ENCODE results near the gene HES5. TPM values are rescaled to one million over a fixed set of nuclear protein-coding genes. Genes with fewer than 3 reads are reported as not detected.

Gene HES5
- total RNA-seq, 1 experiment from 2014 or later: 0.84 TPM

DNA sequence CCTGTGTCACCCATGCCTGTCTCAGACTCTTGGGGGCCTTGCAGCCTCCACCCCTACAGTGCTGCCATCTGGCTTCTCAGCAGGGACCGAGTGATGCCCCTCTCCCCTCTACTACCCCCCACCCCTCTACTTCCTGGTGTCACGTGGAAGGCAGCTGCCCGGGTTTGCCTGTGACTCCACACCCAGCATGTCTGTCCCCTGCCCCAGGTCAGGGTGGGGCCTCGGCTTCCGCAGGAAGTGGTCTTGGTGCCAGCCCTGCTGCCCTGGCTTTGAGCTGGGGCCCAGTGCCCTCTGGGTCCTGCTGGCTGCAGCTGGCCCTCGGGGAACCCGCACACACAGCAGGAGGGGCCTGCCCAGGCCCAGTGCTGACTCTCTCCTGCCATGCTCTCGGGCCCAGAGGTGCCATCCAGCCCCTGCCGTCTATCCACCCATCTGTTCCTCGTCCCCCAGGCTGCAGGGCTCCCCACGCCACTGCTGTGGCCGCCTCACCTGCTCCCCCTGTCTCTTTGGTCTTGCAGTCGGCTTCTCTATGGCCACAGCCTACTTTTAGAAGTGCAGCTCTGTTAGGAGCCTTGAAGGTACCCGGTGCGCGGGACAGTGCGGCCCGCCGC, 30.0 kb downstream of the HES5 start:
- CTCF ChIA-PET: no interaction called here
- TF ChIP-seq, protein P1, sequence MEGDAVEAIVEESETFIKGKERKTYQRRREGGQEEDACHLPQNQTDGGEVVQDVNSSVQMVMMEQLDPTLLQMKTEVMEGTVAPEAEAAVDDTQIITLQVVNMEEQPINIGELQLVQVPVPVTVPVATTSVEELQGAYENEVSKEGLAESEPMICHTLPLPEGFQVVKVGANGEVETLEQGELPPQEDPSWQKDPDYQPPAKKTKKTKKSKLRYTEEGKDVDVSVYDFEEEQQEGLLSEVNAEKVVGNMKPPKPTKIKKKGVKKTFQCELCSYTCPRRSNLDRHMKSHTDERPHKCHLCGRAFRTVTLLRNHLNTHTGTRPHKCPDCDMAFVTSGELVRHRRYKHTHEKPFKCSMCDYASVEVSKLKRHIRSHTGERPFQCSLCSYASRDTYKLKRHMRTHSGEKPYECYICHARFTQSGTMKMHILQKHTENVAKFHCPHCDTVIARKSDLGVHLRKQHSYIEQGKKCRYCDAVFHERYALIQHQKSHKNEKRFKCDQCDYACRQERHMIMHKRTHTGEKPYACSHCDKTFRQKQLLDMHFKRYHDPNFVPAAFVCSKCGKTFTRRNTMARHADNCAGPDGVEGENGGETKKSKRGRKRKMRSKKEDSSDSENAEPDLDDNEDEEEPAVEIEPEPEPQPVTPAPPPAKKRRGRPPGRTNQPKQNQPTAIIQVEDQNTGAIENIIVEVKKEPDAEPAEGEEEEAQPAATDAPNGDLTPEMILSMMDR (conservative IDR thresholded peaks at IDR 0.05; ENCODE audit: low read depth, low read length): no peak
- Histone ChIP-seq H3K79me2 (ENCODE audit: low read length) (no peaks in the 10 kb centered on the region), H2AFZ (ENCODE audit: low read length) (no peak overlapping the region), H3F3A (ENCODE audit: low read length, unreplicated experiment) (no peaks in the 10 kb centered on the region), H4K20me1 (ENCODE audit: low read length) (no peaks in the 10 kb centered on the region), H3K9me2 (replicated peaks; ENCODE audit: low read length) (no peaks in the 10 kb centered on the region), H3K4me2 (ENCODE audit: low read length) (no peak overlapping the region), H3K4me1 (ENCODE audit: insufficient read depth, low read length) (peaks cover 10% of the 10 kb centered on the region), H3K4me3 (ENCODE audit: low read length) (no peak overlapping the region), H3K27ac (ENCODE audit: low read length) (no peak overlapping the region), H3K9ac (ENCODE audit: low read length) (no peak overlapping the region), H3K27me3 (ENCODE audit: low read length) (no peaks in the 10 kb centered on the region), H3K36me3 (ENCODE audit: low read depth, low read length) (no peaks in the 10 kb centered on the region), H3K9me3 (ENCODE audit: low read length) (no peaks in the 10 kb centered on the region)
- intact Hi-C loops (cut with micrococcal nuclease): no loop called here
- DNase-seq (no peak), ATAC-seq (peak; percentile 21)
- POLR2A ChIA-PET (ENCODE audit: unreplicated experiment): no interaction called here
- BruUV-seq (replicated peaks): no TSS peak

GRCh38 chr1:2499260-2499659, 30.8 kb downstream of the HES5 start:
- intact Hi-C loops (cut with micrococcal nuclease): no loop called here
- Histone ChIP-seq H3K4me3 (ENCODE audit: low read length) (no peak overlapping the region), H3K9me2 (replicated peaks; ENCODE audit: low read length) (no peaks in the 10 kb centered on the region), H3K27ac (ENCODE audit: low read length) (no peak overlapping the region), H3F3A (ENCODE audit: low read length, unreplicated experiment) (no peaks in the 10 kb centered on the region), H3K9me3 (ENCODE audit: low read length) (no peaks in the 10 kb centered on the region), H3K4me1 (ENCODE audit: insufficient read depth, low read length) (peaks cover 18% of the 10 kb centered on the region), H4K20me1 (ENCODE audit: low read length) (no peaks in the 10 kb centered on the region), H3K27me3 (ENCODE audit: low read length) (no peaks in the 10 kb centered on the region), H3K9ac (ENCODE audit: low read length) (no peak overlapping the region), H3K36me3 (ENCODE audit: low read depth, low read length) (no peaks in the 10 kb centered on the region), H3K79me2 (ENCODE audit: low read length) (no peaks in the 10 kb centered on the region), H2AFZ (ENCODE audit: low read length) (no peak overlapping the region), H3K4me2 (ENCODE audit: low read length) (no peak overlapping the region)
- ChIA-PET CTCF (no interaction called here), POLR2A (ENCODE audit: unreplicated experiment) (no interaction called here)
- no TSS peak for BruUV-seq (replicated peaks)
- TF ChIP-seq, protein P1 (conservative IDR thresholded peaks at IDR 0.05; ENCODE audit: low read depth, low read length): no peak
- TF ChIP-seq EZH2phosphoT487 (IDR thresholded peaks at IDR 0.05; ENCODE audit: borderline replicate concordance, low read length) (no peak), EZH2 (IDR thresholded peaks at IDR 0.05; ENCODE audit: low read length, unreplicated experiment) (no peak)
- no peak for DNase-seq
- ATAC-seq: no peak

DNA sequence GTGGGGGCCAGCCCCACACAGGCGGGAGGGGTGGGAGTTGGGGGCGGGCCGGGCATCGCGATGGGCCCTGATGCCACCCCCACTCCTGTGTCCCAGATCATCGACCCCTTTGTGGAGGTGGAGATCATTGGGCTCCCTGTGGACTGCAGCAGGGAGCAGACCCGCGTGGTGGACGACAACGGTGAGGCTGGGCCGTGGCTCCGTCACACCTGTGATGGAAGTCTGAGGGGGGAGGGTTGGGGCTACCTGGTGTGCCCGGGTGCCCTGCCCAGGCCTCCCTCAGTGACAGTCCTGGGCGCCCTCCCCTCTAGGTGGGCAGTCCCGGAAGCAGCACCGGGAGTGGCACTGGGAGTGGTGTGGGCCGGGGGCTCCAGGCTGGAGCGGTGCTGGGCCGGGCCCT, 31.4 kb downstream of the HES5 start:
- Histone ChIP-seq H3K4me1 (ENCODE audit: insufficient read depth, low read length) (peaks cover 24% of the 10 kb centered on the region), H3K27ac (ENCODE audit: low read length) (no peak overlapping the region), H3K9me2 (replicated peaks; ENCODE audit: low read length) (no peaks in the 10 kb centered on the region), H3K4me3 (ENCODE audit: low read length) (no peak overlapping the region), H2AFZ (ENCODE audit: low read length) (no peak overlapping the region), H3K36me3 (ENCODE audit: low read depth, low read length) (no peaks in the 10 kb centered on the region), H3K4me2 (ENCODE audit: low read length) (no peak overlapping the region), H4K20me1 (ENCODE audit: low read length) (no peaks in the 10 kb centered on the region), H3K27me3 (ENCODE audit: low read length) (no peaks in the 10 kb centered on the region), H3K79me2 (ENCODE audit: low read length) (no peaks in the 10 kb centered on the region), H3K9me3 (ENCODE audit: low read length) (no peaks in the 10 kb centered on the region), H3F3A (ENCODE audit: low read length, unreplicated experiment) (no peaks in the 10 kb centered on the region), H3K9ac (ENCODE audit: low read length) (no peak overlapping the region)
- ATAC-seq (no peak), DNase-seq (no peak)
- intact Hi-C loops (cut with micrococcal nuclease): no loop called here
- CTCF ChIA-PET: no interaction called here
- BruUV-seq (replicated peaks): no TSS peak
- POLR2A ChIA-PET (ENCODE audit: unreplicated experiment): interaction anchor here (0.7 kb wide), 1 partner anchor 57 kb away, joined by 10 read pairs; no protein-coding TSS in a partner anchor
- TF ChIP-seq EZH2phosphoT487 (IDR thresholded peaks at IDR 0.05; ENCODE audit: borderline replicate concordance, low read length): no peak
- TF ChIP-seq, protein P1 (conservative IDR thresholded peaks at IDR 0.05; ENCODE audit: low read depth, low read length): no peak
- no peak for TF ChIP-seq EZH2 (IDR thresholded peaks at IDR 0.05; ENCODE audit: low read length, unreplicated experiment)
